Inferior parietal cortex (tissue), 1 donor: ENCODE results near the gene ELFN2.
"Not testable (repeated sequence)": the region's sequence is repeated elsewhere in the genome, so short reads cannot be mapped to it uniquely, and the experiment has no call there.

Source experiments
- DNase-seq: peaks from one replicate; pipeline ENCODE4 v3.0.0-alpha.2; 2016; ENCODE audit errors: extremely low spot score

Gene ELFN2

DNA sequence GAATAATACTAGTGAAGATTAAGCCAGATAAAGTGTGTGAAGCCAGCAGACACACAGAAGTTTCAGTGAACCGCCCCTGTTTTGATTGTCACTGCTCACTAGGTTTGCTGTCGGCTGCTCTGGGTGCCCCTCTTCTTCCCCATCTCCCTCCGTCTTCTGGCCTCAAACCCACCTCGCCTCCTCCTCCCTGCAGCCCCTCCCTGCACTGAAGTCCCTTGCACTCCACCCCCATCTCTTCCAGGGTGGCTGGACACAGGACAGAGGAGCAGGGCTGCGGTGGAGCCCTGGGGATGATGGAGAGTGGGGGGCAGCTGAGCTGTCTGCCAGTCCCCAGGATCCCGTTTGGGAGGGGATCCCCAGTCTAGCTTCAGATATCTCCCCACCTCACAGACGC is 91.5 kb downstream of the ELFN2 start:
- no peak for DNase-seq

DNA sequence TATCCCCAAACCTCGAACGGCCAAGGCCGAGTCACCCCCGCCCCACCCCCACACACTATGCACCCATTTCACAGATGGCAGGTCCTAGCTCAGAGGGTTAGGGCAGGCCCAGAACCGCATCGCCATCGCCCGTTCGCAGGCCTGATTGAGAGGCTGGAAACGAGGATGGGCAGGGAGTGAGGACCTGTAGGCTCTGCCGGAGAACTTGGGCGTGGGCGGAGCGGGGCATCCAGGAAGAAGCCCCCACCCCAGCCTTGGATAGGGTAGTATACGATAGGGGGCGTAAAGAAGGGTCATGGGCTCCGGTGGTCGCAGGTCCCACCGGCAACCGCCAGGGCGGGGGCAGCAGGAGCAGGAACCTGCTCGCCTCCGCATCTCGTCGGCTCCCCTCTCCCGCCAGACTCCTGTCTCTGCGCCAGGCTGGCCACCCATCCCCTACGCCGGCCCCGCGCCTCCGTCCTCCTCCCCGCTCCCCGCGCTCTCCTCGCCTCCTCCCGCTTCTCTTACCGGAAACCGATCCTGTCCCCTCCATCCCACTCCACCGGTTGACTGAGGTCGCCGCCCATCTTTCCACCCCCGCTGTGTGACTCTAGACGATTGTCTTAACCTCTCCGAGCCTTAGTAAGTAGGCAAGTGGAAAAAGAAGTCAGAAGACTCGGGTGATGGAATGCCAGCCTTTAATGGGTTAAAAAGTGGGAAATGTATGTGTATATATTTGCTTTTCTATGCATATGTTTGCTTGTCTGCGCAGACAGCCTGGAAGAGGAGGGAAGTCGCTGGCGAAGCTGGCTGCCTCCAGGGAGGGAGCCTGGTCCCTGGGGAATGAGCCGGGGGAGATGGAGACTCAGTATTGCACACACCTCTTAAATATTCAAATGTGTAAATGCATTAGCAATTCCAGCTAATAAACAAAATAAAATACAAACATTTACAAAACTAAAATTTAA is 92.1 kb downstream of the ELFN2 start:
- no peak for DNase-seq

DNA sequence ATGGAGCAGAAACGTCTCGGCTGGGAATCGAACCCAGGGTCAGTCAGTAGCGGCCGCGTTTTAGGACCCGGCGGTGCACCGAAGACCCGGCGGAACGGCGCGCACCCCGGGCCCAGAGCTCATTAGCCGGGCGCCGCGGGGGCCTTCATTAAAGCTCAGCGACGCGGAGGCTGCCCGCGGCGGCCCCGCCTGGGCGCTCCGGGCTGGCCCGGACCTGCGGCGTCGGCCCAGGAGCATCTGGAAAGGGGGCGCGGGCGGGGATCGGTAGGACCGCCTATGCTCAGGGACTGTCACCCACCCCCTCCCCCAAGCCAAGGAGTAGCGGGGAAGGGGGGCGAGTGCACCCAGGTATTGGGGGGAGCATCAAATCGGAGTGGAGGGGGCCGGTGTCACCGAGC is 92.8 kb downstream of the ELFN2 start:
- DNase-seq: no peak

DNA sequence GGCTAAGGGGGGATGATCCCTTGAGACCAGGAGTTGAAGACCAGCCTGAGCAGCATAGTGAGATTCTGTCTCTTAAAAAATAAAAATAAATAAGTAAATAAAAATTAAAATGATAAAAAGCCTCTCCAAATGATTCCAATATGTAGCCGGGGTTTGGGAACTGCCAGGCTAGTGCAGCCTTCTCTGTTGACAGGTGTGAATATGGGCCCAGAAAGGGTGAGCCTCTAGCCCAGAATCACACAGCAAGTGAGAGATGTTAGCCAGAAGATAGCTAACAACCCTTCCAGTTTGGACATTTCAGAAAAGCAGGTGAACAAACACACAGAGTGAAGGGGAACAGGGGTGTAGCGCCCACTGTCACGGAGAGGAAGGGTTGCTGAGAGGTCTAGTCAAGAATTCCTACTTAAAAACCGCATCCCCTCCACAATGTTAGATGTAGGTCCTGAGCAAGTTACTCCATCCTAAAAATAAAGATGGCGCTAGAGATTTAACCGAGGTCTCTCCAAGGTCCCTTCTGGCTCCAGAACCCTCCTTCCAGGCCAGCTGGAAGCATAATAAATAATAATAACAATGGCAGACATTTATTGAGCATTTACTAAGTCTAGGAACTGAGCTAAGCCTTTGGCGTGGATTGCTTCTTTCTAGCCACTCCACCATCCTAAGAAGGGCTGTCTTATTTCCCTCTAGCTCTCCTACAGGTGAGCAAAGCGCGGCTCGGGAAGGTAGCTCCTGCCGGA is 93.4 kb downstream of the ELFN2 start:
- no peak for DNase-seq

DNA sequence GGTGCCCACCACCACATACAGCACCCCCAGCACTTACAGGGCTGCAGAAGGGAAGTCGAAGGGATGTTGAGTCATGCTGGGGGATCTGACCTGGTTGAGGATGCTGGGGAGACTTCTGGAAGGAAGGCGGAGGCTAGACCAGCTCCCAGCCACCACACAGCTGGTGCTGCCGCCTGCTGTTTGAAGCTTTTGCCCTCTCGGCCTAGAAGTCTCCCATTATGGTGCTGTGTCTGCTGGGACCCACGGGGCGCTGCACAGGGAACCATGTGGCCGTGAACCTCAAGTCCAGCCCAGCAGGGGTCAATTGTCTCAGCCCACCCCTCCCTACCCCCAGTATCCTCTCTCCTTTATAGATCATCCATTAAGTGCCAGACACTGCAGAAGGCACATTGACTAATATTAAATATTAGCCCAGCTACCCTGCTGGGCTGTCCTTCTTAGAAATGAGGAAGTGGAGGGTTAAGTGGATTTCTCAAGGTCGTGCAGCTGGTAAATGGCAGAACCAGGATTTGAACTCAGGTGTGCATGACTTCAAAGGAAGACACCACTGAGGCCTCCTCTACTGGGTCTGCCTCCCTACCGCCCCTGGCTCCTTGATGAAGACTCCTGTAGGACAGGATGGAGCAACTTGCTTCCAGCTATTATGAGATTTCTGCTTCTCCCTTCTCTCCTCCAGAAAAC is 95.3 kb downstream of the ELFN2 start:
- DNase-seq: no peak

DNA sequence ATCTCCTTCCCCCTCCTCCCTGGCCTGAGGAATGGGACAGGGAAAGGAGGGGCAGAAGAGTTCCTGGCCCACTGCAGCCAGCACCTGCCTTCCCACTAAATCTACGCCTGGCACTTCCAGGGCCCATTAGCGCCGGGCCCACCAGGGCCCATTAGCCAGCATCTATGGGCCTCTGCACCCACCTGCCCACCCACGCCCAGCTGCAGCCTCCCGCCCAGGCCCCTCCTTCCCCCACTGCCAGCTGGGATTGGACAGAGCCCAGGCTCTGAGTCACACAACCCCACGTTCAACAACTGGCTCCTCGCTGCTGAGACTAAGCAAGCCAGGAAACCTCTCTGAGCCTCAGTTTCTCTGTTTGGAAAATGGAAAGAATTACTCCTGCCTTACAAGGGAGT is 96.2 kb downstream of the ELFN2 start:
- no peak for DNase-seq

DNA sequence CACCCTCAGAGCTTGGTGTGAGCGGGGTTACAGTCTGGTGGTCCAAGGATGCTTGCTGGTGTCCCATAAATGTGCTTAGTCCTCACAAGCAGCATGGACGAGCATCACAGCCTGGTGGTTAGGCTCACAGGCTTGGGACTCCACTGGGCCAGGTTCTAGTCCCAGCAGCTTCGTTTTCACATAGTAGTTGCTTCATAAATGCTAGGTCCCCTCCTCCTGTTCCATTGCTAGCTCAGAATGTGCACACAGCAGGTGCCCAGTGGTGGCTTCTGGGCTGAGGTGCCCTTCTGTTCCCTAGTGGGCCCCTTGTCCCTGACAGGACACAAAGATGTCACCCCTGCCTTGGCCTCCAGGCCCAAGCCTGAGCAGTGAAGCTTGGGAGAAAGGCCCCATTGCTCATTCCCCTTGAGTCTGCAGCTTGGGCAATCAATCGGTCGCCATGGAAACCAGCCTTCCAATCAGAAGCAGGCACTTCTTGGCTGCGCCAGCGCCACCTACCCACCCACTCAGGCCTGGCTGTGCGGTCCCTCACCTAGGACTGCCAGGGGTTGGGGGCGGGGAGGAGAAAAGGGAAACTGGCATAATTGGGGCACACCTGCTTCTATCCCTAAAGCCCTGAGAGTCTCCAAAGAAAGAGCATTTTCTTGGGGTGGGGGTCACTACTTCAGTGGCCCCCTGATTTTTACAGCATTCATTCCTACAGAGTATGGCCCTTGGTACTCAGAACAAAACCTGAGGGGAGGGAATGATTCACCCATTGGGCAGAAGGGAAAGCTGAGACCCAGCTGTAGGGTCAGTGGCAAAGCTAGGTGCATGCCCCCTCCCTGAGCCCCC is 96.9 kb downstream of the ELFN2 start:
- peak; percentile 61 for DNase-seq

DNA sequence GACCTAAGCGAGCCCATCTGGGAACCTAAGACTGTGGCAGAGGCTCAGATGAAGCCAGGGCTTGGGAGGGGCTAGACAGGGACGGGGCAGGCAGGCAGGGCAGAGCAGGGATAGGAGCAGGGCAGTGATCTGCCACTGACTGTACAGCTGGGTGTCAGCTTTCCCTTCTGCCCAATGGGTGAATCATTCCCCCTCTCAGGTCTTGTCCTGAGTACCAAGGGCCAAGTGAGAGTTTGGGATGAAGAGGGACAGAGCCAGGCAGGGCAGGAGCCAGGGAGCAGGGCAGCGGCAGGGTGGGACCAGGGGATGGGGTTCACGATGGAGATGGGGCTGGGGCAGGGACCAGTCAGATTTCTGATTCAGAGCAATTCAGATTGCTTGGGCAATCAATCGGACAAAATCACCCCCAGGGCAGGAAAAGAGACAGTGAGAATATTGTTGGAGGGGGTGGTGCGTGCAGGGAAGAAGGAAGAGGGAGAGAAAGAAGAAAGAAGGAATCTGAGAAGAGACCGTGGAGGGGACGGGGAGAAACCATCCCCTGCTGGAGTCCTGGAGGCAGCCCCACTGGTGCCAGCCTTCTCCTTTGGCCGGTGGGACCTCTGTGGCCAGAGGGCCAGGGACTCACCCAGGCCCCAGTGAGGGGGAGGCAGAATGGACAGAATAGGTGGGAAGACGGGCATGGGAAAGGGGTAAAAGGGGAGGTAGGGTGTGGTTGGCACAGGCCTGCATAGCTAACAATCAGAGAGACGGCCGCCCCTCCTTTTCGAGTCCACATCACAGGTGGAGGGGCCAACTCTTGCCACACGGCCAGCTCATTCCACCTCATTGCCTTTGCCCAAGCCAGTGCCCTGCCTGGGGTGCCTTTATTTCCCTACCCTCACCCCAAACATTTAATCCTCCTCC is 97.8 kb downstream of the ELFN2 start:
- DNase-seq: no peak

DNA sequence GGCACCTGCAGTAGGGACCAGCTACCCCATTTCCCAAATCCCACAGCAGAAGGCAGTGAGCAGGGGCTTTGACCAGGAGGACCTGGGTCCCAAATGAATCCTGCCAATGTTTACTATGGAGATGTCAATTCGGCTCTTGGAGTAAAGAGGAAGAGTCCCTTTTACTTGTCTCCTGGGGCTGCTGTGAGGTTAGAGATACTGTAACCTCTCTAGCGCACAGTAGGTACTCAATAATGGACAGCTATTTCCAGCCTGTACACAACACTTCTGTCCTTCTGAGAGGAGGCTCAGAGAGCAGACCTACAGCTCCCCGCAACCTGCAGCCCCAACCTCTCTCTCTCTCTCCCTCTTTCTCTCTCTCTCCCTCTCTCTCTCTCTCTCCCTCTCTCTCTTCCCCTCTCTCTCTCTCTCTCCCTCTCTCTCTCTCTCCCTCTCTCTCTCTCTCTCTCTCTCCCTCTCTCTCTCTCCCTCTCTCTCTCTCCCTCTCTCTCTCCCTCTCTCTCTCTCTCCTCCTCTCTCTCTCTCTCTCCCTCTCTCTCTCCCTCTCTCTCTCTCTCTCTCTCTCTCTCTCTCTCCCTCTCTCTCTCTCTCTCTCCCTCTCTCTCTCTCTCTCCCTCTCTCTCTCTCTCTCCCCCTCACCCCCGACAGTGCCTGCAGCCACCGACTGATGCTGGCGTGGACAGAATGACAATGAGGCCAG is 98.6 kb downstream of the ELFN2 start:
- not testable (repeated sequence) for DNase-seq

DNA sequence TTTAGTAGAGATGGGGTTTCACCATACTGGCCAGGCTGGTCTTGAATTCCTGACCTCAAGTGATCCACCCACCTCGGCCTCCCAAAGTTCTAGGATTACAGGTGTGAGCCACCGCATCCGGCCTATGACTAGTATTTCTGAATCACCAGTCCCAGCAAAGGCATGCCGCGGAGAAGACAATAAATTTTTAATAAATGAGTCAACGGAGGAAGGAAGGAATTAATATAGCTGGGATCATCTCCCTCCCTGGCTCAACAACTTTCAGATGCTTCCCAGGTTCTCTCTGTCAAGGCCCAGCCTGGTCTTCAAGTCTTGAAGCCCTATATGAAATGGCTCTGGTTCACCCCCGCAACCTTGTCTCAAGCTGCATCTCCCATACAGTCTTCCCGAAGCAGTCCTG is 99.3 kb downstream of the ELFN2 start:
- no peak for DNase-seq

DNA sequence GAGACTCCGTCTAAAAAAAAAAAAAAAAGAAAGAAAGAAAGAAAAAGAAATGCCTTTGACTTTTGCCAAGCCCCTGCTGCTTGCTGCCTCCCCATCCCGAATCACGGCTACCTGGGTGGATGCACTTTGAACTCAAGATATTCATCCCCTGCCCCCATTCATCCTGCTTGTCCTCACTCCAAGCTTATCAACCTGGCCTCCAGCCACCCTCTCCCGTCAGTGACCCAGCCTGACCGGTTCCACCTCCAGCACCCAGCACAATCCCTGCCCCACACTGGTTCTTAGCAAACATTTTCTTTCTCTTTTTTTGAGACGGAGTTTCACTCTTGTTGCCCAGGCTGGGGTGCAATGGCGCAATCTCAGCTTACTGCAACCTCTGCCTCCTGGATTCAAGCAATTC is 100.6 kb downstream of the ELFN2 start:
- DNase-seq: no peak

DNA sequence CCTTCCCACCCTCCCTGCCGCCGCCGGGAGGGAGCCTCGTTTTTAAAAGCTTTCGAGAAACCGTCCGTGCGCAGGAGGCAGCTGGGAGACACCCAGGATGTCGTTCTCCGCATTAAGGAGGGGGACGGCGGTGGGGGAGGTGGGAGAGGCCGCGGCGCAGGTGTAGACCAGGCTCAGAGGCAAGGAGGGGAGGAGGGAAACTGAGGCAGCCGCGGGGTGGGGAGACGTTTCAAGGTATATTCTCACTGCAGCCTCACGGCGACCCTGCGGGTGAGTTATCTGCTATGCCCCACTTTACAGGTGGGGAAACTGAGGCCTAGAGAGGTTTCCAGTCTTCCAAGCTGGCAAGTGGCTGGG is 102.3 kb downstream of the ELFN2 start:
- DNase-seq: no peak

DNA sequence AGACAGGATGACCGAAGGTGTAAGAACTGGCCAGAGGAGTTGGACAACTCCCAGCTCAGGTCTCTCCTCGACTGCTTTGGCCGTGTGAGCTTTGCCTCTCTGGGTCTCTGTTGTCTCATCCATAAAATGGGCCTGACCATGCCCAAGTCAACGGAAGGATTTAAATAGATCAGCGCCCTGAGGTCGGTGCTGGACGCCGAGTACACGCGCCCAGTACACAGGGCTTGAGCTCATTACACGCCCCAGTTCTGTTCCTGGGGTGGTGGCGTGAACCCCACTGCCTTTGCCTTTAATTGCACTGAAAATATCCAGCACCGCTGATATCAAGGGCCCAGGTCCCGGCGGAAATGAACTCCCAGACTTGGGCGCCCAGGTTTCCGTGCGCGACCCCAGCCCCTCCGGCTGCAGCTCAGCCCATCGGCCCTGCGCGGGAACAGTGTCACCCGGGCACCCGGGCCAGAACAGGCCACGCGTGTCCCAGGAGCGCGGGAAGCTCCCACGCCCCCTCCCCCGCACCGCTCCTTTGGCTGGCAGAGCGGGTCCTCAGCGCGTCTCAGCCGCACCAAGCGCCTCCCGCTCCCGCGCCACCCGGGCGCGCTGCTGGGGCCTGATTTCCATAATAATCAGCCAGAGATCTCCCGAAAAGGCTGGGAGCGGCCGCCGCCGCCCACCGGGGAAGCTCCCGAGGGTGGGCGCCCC is 102.8 kb downstream of the ELFN2 start:
- DNase-seq: no peak

DNA sequence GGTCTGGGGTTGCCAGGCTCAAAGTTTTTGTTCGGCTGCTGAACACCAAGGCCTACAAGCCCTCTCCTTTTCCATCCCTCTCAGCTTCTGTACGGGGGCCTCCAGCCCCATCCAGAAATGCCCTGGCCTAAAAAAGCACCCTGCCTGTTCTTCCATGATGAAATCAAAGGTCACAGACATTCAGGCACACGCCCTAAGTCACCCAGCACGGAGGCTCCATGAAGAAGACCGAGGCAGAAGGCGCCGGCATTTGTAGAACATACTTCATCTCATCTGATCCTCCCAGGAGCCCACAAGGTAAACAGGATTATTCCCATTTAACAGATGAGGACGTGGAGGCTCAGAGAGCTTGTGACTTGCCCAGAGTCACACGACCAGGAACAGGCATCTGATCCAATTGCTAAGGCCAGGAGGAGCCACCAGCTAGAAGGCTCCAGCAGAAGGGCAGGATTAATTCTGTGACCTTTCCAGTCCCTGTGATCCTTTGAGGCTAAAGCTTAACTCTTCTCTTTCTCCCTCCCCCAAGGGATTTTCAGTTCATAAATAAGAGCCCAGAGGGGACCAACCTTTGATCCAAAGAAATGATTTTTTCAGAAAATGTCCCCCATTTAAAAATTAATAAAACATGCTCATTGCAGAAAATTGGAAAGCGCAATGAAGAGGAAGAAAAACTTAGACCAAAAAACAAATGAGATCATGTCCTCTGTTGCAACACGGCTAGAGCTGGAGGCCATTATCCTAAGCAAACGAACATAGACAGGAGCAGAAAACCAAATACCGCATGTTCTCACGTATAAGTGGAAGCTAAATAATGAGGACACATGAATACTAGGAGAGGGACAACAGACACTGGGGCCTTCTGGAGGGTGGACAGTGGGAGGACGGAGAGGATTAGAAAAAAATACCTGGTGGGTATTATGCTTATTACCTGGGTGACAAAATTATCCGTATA is 106.3 kb downstream of the ELFN2 start:
- no peak for DNase-seq

DNA sequence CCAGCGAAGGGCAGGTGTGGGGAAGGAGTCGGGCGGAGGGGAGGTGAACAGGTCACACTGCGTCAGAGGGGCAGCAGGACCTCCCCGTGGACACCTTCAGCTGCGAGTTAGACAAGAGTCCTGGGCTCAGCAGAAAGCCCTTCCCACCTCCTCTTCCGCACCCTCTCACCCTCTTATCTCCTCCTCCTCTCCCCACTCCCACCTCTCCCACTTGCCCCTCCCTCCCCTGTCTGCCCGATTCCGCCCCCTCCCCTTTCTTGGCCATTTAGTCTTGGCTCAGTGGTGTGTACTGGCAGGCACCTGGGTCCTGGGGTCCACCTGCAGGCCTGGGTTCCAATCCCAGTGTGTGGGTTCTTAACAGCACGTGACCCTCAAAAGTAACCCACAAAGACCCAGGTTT is 107.8 kb downstream of the ELFN2 start:
- no peak for DNase-seq

DNA sequence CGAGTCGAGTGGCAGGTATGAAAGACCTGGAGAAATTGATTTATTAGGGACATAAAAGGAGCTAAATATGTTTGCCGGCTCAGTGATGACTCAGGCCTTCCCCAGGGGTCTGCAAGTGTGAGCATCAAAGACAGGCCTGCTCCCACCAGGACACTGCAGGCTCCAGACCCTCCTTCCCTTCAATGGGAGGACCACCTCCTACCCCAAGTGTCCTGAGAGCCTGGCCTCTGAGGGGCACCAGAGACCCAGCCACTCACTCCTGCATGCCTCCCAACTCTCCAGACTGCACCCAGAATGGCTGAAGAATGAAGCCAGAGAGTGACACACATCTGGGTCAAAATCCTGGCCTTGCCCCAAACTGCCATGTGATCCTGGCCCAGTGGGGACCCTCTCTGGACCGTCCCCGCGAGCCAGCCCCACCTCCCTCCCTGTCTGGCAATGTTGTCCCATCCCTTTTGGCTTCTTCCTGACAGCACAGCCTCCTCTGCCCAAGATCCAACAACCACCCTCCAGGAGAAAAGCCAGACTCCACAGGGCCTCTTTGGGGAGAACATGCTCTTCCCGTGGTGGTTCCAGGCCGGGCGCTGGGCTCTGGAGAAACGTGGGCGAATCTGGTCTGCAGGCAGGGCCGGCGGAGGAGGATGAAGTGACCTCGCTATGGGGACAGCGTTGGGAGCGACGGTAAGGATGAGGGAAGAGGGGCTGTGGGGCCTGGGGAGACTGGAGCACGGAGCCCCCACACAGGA is 108.7 kb downstream of the ELFN2 start:
- no peak for DNase-seq
